ENCODE data around the gene C18orf54.
"Not testable (repeated sequence)": the region's sequence is repeated elsewhere in the genome, so short reads cannot be mapped to it uniquely, and the experiment has no call there.

C18orf54 gene

GRCh38 chr18:54357660-54358494 is at the start of gene C18orf54, which contains the start of gene STARD6:
TSS of gene C18orf54 (plus strand) at chr18:54357906. CDS start at chr18:54360573, 2,667 bp downstream.
TSS of gene STARD6 (minus strand) at chr18:54357858. CDS start at chr18:54354573, 3,285 bp downstream.
- DNase-seq (ENCODE audit: low read depth in 2 of 2), result peak; percentile 84 to 87

- DNase-seq (ENCODE audit: low read depth in 2 of 2), result not testable (repeated sequence)
Observed at GRCh38 chr18:54309564-54309963, 48.1 kb upstream of the C18orf54 start.

- DNase-seq (ENCODE audit: low read depth in 2 of 2), result no peak
Observed at GRCh38 chr18:54316071-54316820, 41.5 kb upstream of the C18orf54 start.

- DNase-seq (ENCODE audit: low read depth in 2 of 2), result no peak
Observed at GRCh38 chr18:54323561-54323960, 34.1 kb upstream of the C18orf54 start.

DNA sequence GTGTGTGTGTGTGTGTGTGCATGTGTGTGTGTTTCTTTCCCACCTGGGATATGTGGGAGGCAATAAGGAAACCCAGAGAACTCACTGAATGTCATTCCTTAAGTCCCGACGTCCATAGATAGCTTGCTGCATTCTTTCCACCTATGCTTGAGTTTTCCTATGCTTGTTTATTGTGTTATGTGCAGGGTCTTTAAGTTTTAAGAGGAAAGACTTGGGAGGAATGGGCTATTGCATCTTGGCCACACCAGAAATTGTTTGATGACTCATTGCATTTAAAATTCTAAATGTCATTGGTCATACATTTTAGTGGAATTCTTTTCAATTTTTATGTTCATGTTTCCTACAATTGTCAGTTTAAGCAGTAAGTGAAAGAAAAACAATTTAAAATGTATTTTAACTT is 33.7 kb upstream of the C18orf54 start:
- no peak for DNase-seq (ENCODE audit: low read depth in 2 of 2)

DNA sequence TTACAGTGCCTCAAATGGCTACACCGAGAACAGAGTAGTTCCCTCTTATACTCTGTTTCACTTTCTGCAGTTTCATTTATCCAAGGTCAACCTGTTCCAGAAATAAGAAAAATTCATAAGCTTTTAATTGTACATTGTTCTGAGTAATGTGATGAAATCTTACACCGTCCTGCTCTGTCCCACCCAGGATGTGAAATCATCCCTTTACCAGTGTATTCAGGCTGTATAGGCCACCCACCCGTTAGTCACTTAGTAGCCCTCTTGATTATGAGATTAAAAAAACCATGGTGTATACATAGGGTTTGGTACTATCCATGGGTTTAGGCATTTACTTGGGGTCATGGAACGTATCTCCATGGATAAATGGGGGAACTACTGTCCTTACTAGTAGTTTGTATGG is 29.9 kb upstream of the C18orf54 start:
- DNase-seq (ENCODE audit: low read depth in 2 of 2), result no peak

DNA sequence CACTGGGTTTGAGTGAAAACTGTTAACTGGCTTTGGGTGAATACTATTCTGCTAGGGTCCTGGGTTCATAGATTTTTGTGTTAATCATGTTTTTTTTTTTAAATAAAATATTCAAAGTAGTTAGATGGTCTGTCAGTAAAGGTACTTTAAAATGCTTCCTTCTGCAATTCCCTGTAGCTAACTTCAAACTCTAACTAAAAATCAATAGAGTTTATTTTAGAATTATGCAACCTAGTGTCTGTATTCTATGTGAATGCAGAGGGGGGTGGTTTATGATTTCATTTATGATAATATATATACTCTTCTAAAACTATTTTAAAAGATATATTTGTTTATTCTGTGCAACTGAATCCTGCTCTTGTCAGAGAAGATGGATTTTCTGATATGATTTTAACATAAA is 27.9 kb upstream of the C18orf54 start:
- DNase-seq (ENCODE audit: low read depth in 2 of 2), result no peak

GRCh38 chr18:54330768-54331548 is 26.7 kb upstream of the C18orf54 start:
- no peak for DNase-seq (ENCODE audit: low read depth in 2 of 2)

- DNase-seq (ENCODE audit: low read depth in 2 of 2), result no peak
Observed at GRCh38 chr18:54335638-54336173, 22.0 kb upstream of the C18orf54 start.

- no peak for DNase-seq (ENCODE audit: low read depth in 2 of 2)
Observed at GRCh38 chr18:54338230-54338629, 19.5 kb upstream of the C18orf54 start.

GRCh38 chr18:54351186-54351585 is 6.5 kb upstream of the C18orf54 start:
- no peak for DNase-seq (ENCODE audit: low read depth in 2 of 2)

DNA sequence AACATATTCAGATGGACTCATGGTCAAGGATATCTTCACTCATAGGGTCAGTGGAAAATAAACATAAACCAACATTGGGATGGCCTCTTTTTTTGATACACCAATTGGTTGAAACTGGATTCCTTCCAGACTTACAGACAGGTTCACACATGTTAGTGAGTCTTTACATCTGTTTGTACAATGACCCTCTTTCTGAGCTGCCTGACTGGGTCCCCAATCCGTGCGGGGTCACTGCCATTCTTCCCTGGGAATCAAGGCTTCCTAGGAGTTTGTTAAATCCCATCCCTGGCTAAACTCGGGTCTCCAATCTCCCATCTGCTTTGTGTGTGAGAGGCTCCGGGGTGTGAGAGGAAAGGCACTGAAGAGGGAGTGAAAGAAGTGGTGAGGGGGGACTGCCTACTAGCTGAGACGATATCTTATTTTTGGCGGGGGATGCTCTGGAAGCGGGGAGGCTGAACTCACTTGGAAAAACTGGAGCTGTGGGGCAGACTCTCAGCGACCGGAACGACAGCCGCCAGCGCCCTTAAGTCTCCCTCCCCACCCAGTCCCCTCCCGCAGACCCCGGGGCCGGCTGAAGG is 535 bp upstream of the C18orf54 start:
- DNase-seq (ENCODE audit: low read depth in 2 of 2), result no peak

DNA sequence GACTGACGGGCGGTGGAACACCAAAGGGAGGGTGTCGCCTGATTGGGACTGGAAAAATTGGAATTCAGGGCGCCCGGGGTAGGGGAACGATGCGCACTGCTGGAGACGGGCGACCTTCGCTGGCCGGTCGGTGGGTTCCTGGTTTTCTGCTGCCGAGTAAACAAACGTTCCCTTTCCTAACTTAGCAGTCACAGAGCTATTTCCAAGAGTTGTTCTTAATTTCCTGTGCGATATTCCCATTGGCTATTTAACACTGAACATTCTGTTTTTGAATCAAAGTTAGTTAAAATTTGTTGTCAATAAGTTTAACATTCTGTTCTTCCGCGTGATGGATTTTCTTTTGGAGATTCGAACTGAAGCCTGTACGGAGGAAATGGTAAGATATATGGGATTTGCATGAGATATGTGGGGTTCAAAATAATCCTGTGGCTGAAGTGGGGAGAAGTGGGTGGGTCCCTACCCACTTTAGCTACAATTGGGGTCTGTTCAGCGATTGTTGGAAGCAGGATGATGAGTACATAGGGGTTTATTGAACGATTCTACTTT is 862 bp downstream of the C18orf54 start:
- DNase-seq (ENCODE audit: low read depth in 2 of 2), result no peak

GRCh38 chr18:54359233-54359632 is 1.5 kb downstream of the C18orf54 start:
- DNase-seq (ENCODE audit: low read depth in 2 of 2), result no peak

GRCh38 chr18:54360406-54360805 is 2.7 kb downstream of the C18orf54 start:
- no peak for DNase-seq (ENCODE audit: low read depth in 2 of 2)

DNA sequence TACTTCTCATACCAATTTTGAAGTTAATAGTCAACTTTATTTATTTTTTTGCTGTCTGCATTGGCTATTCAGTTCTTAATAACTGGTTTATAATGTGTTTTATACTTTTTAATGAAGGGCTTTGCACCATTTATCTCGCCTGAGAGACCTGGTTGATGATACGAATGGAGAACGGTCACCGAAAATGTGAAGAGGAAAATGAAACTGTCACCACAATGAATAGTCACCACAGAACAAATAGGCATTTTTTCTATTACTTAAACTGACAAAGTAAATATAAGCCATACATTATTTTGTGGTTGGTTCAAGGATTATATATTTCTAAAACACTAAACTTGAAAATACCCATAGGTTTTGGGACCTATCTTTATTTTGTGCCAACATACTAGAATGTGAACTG is 20.4 kb downstream of the C18orf54 start:
- no peak for DNase-seq (ENCODE audit: low read depth in 2 of 2)

GRCh38 chr18:54381640-54382039 is 23.9 kb downstream of the C18orf54 start:
- DNase-seq (ENCODE audit: low read depth in 2 of 2), result no peak

GRCh38 chr18:54382076-54382475 is 24.4 kb downstream of the C18orf54 start:
- no peak for DNase-seq (ENCODE audit: low read depth in 2 of 2)

GRCh38 chr18:54382733-54383252 is 25.1 kb downstream of the C18orf54 start:
- no peak for DNase-seq (ENCODE audit: low read depth in 2 of 2)

DNA sequence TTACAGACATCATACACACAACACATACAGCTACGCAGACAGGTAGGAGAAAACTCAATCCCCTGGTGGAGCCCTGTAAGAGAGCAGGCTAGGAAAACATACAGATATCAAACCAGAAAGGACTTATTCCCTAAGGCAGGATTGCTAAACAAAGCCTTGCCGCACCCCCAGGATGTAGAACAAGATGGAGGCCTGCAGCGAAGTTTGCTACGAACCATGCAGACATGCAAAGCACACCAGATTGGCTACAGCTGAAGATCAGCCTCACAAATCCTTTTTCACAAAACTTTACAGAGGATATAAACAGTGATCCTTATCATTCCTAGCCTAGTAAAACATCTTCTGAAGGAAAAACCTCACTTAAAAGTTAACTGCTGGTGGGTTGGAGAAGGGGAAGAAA is 28.3 kb downstream of the C18orf54 start:
- DNase-seq (ENCODE audit: low read depth in 2 of 2), result no peak

Data from stimulated activated CD8-positive, alpha-beta memory T cell treated with anti-CD3 and anti-CD28 coated beads, Interleukin-15, amount 100 ng/mL, for 48 hours (primary cell).